Activated CD8-positive, alpha-beta T cell treated with anti-CD3 and anti-CD28 coated beads, Interleukin-2, amount 10 ng/mL, durations not matched to agents 7 days and 5 days (primary cell): ENCODE data around the gene ZNF497. TPM values are rescaled to one million over a fixed set of nuclear protein-coding genes. Genes with fewer than 3 reads are reported as not detected.

ENCODE experiments used
- ATAC-seq: fragments of 150-1000 bp; cut with Tn5 transposase; one replicate; pipeline ENCODE4 v1.10.0; 2021; ENCODE audit warnings: moderate library complexity
- CTCF ChIA-PET: fragments of 350-600 bp; sonication (Branson Sonifier 250); formaldehyde crosslinking; loops from one replicate; lab custom pipeline; 2021; ENCODE audit warnings: antibody characterized with exemption; lab: Charles Lee
- POLR2A ChIA-PET: fragments of 350-600 bp; sonication (Branson Sonifier 250); formaldehyde crosslinking; loops from one replicate; lab custom pipeline; 2021; ENCODE audit warnings: antibody characterized with exemption; lab: Charles Lee
- DNase-seq: peaks from one replicate; pipeline ENCODE4 v3.0.0-alpha.2; 2020
- H3K27ac Mint-ChIP-seq: one replicate; pipeline ENCODE4 v1.8.0; 2021; ENCODE audit warnings: mild to moderate bottlenecking, mixed read lengths
- H3K27me3 Mint-ChIP-seq: one replicate; pipeline ENCODE4 v1.8.0; 2021; ENCODE audit warnings: low read depth, mixed read lengths
- H3K36me3 Mint-ChIP-seq: one replicate; pipeline ENCODE4 v1.8.0; 2021; ENCODE audit warnings: low read depth, mixed read lengths
- H3K4me1 Mint-ChIP-seq: one replicate; pipeline ENCODE4 v1.8.0; 2021; ENCODE audit warnings: low read depth, mixed read lengths
- H3K4me3 Mint-ChIP-seq: one replicate; pipeline ENCODE4 v1.8.0; 2021; ENCODE audit warnings: mild to moderate bottlenecking, mixed read lengths
- H3K9me3 Mint-ChIP-seq: one replicate; pipeline ENCODE4 v1.8.0; 2022; ENCODE audit warnings: mixed read lengths; ENCODE audit not compliant: insufficient read depth
- total RNA-seq, 2 experiments: library from RNA; stranded (reverse); gene quantifications; one replicate each; pipeline ENCODE4 v1.2.3, GENCODE V29; 2021

ZNF497 gene
- total RNA-seq, 2 experiments from 2014 or later, result 1.5 to 1.7 TPM

- POLR2A ChIA-PET, result interaction anchor here (1.6 to 2.0 kb wide), 2 partner anchors 25 to 157 kb away, joined by 4 to 11 read pairs; partner anchors contain the start of gene ZNF497
- CTCF ChIA-PET, result interaction anchor here (1.7 to 2.2 kb wide), 2 partner anchors 132 to 193 kb away, joined by 5 to 7 read pairs; partner anchors contain the start of gene ZBTB45
These were observed 25.6 kb upstream of the ZNF497 start for GRCh38 chr19:58388175-58388526.

GRCh38 chr19:58387338-58388174 lies 25.0 kb upstream of the ZNF497 start:
- POLR2A ChIA-PET, result interaction anchor here (0.6 to 2.0 kb wide), 6 partner anchors 19 to 157 kb away, joined by 3 to 11 read pairs (median 3); partner anchors contain the start of genes ZNF132 and ZNF497
- DNase-seq (no peak), ATAC-seq (peak; percentile 5)
- Mint-ChIP-seq H3K27me3 (no peaks in the 10 kb centered on the region), H3K4me1 (peaks cover 57% of the 10 kb centered on the region), H3K36me3 (peaks cover 42% of the 10 kb centered on the region), H3K4me3 (peak overlapping the region; percentile 97), H3K9me3 (no peaks in the 10 kb centered on the region), H3K27ac (peak overlapping the region; percentile 95)
- CTCF ChIA-PET, result interaction anchor here (1.7 to 2.2 kb wide), 2 partner anchors 132 to 193 kb away, joined by 5 to 7 read pairs; partner anchors contain the start of gene ZBTB45

More at GRCh38 chr19:58388175-58388526, 25.6 kb upstream of the ZNF497 start:
- Mint-ChIP-seq H3K4me3 (peak overlapping the region; percentile 97), H3K27me3 (no peaks in the 10 kb centered on the region), H3K4me1 (peaks cover 56% of the 10 kb centered on the region), H3K9me3 (no peaks in the 10 kb centered on the region), H3K27ac (peak overlapping the region; percentile 95), H3K36me3 (peaks cover 48% of the 10 kb centered on the region)
- ATAC-seq, result no peak
- no peak for DNase-seq

- CTCF ChIA-PET, result interaction anchor here (1.0 to 1.7 kb wide), 2 partner anchors 132 to 194 kb away, joined by 3 to 5 read pairs; no protein-coding TSS in a partner anchor
- peak; percentile 98 for DNase-seq
- Mint-ChIP-seq H3K4me3 (peak within 1 kb of the TSS; percentile 97), H3K27ac (peak within 1 kb of the TSS; percentile 95), H3K36me3 (peaks cover 36% of the 10 kb centered on the region), H3K27me3 (no peaks in the 10 kb centered on the region), H3K9me3 (no peaks in the 10 kb centered on the region), H3K4me1 (peaks cover 58% of the 10 kb centered on the region)
- POLR2A ChIA-PET, result interaction anchor here (0.6 to 2.0 kb wide), 7 partner anchors 20 to 568 kb away, joined by 3 to 11 read pairs (median 4); partner anchors contain the start of genes ZNF132, ZNF274 and ZNF497
- ATAC-seq, result peak; percentile 87
These were observed 24.2 kb upstream of the ZNF497 start, which contains the start of gene RPS5 for GRCh38 chr19:58386576-58387337. Gene RPS5, plus strand, starts transcription at chr19:58387269. Its CDS starts 869 bp downstream, at chr19:58388138.

GRCh38 chr19:58385891-58386575 lies 23.5 kb upstream of the ZNF497 start:
- H3K27me3 Mint-ChIP-seq, result no peaks in the 10 kb centered on the region
- ATAC-seq, result no peak
- peaks cover 52% of the 10 kb centered on the region for H3K4me1 Mint-ChIP-seq
- peak overlapping the region; percentile 97 for H3K4me3 Mint-ChIP-seq
- ChIA-PET POLR2A (interaction anchor here (1.0 to 2.0 kb wide), 4 partner anchors 23 to 567 kb away, joined by 3 to 11 read pairs (median 4); partner anchors contain the start of genes ZNF274 and ZNF497), CTCF (interaction anchor here (1.0 kb wide), 1 partner anchor 133 kb away, joined by 3 read pairs; no protein-coding TSS in a partner anchor)
- H3K27ac Mint-ChIP-seq, result peak overlapping the region; percentile 95
- no peak for DNase-seq
- no peaks in the 10 kb centered on the region for H3K9me3 Mint-ChIP-seq
- peaks cover 30% of the 10 kb centered on the region for H3K36me3 Mint-ChIP-seq

GRCh38 chr19:58385313-58385890 lies 22.9 kb upstream of the ZNF497 start:
- ChIA-PET CTCF (interaction anchor here (1.0 kb wide), 1 partner anchor 134 kb away, joined by 3 read pairs; no protein-coding TSS in a partner anchor), POLR2A (interaction anchor here (1.2 to 1.6 kb wide), 2 partner anchors 23 to 202 kb away, joined by 3 to 4 read pairs; partner anchors contain the start of genes ZNF274 and ZNF497)
- no peak for DNase-seq
- Mint-ChIP-seq H3K27ac (peak overlapping the region; percentile 95), H3K4me3 (peak overlapping the region; percentile 97), H3K9me3 (no peaks in the 10 kb centered on the region), H3K36me3 (peaks cover 24% of the 10 kb centered on the region), H3K27me3 (no peaks in the 10 kb centered on the region), H3K4me1 (peaks cover 46% of the 10 kb centered on the region)
- ATAC-seq, result no peak

GRCh38 chr19:58382997-58383603 lies 20.5 kb upstream of the ZNF497 start:
- Mint-ChIP-seq H3K36me3 (peaks cover 10% of the 10 kb centered on the region), H3K4me3 (peak overlapping the region; percentile 40), H3K9me3 (no peaks in the 10 kb centered on the region), H3K4me1 (peaks cover 44% of the 10 kb centered on the region), H3K27ac (peak overlapping the region; percentile 49), H3K27me3 (no peaks in the 10 kb centered on the region)
- ChIA-PET POLR2A (no interaction called here), CTCF (interaction anchor here (1.3 kb wide), 1 partner anchor 36 kb away, joined by 3 read pairs; no protein-coding TSS in a partner anchor)
- ATAC-seq, result no peak
- no peak for DNase-seq

- peak overlapping the region; percentile 94 for H3K27ac Mint-ChIP-seq
- CTCF ChIA-PET, result interaction anchor here (0.7 to 1.3 kb wide), 2 partner anchors 27 to 34 kb away, joined by 3 read pairs; partner anchors contain the start of gene ZNF584
- H3K27me3 Mint-ChIP-seq, result no peaks in the 10 kb centered on the region
These were observed 19.1 kb upstream of the ZNF497 start for GRCh38 chr19:58381460-58382212.

GRCh38 chr19:58380662-58381459 lies 18.3 kb upstream of the ZNF497 start, which contains the start of gene ZNF837:
Gene ZNF837, minus strand, starts transcription at chr19:58381030. Its CDS starts 11,698 bp downstream, at chr19:58369332.
- ChIA-PET CTCF (interaction anchor here (0.7 kb wide), 1 partner anchor 28 kb away, joined by 3 read pairs; the partner anchor contains the start of gene ZNF584), POLR2A (interaction anchor here (1.0 to 1.5 kb wide), 2 partner anchors 18 to 24 kb away, joined by 3 to 15 read pairs; partner anchors contain the start of gene ZNF497)
- Mint-ChIP-seq H3K4me1 (peaks cover 39% of the 10 kb centered on the region), H3K27ac (peak within 1 kb of the TSS; percentile 94), H3K4me3 (peak within 1 kb of the TSS; percentile 82), H3K36me3 (no peaks in the 10 kb centered on the region), H3K9me3 (no peaks in the 10 kb centered on the region), H3K27me3 (no peaks in the 10 kb centered on the region)
- ATAC-seq (peak; percentile 90), DNase-seq (peak; percentile 99)

More at GRCh38 chr19:58381460-58382212, 19.1 kb upstream of the ZNF497 start:
- H3K36me3 Mint-ChIP-seq, result no peaks in the 10 kb centered on the region
- POLR2A ChIA-PET, result interaction anchor here (1.0 kb wide), 2 partner anchors 25 to 34 kb away, joined by 3 read pairs; no protein-coding TSS in a partner anchor
- H3K4me3 Mint-ChIP-seq, result peak overlapping the region; percentile 82
- H3K4me1 Mint-ChIP-seq, result peaks cover 40% of the 10 kb centered on the region
- H3K9me3 Mint-ChIP-seq, result no peaks in the 10 kb centered on the region
- DNase-seq, result no peak
- no peak for ATAC-seq
